Activated CD8-positive, alpha-beta memory T cell treated with anti-CD3 and anti-CD28 coated beads for 24 hours (primary cell): Measurements from ENCODE around the gene CLDN8.

Experiments used
- DNase-seq: peaks from one replicate; pipeline ENCODE4 v3.0.0-alpha.2; 2020

The CLDN8 gene

GRCh38 chr21:30200000-30200399 lies 15.9 kb downstream of the CLDN8 start:
- DNase-seq: no peak

GRCh38 chr21:30194701-30195299 lies 21.1 kb downstream of the CLDN8 start:
- DNase-seq: no peak

- no peak for DNase-seq
Observed at GRCh38 chr21:30193201-30193600, 22.7 kb downstream of the CLDN8 start.

GRCh38 chr21:30190554-30190953 lies 25.3 kb downstream of the CLDN8 start:
- DNase-seq: no peak

GRCh38 chr21:30189773-30190172 lies 26.1 kb downstream of the CLDN8 start:
- DNase-seq: no peak

GRCh38 chr21:30186242-30186641 lies 29.7 kb downstream of the CLDN8 start:
- no peak for DNase-seq

GRCh38 chr21:30168086-30168485 lies 47.8 kb downstream of the CLDN8 start:
- no peak for DNase-seq

- DNase-seq: no peak
Observed at GRCh38 chr21:30166705-30167104, 49.2 kb downstream of the CLDN8 start, which contains the start of gene CLDN17. Gene CLDN17, minus strand, starts transcription at chr21:30166805. Its CDS starts 188 bp downstream, at chr21:30166617.

GRCh38 chr21:30166171-30166570 lies 49.7 kb downstream of the CLDN8 start:
- DNase-seq: no peak

- no peak for DNase-seq
Observed at GRCh38 chr21:30164796-30165195, 51.1 kb downstream of the CLDN8 start.
